Stimulated activated CD4-positive, alpha-beta T cell treated with anti-CD3 and anti-CD28 coated beads, TNF-alpha, amount 100 ng/mL, for 48 hours (primary cell): ENCODE results near the gene FRMPD3.

Experiments used
- DNase-seq, 3 donors: peaks; one replicate each; pipeline ENCODE4 v3.0.0-alpha.2; 2020; ENCODE audit warnings: low read depth in 3 of 3

The FRMPD3 gene

GRCh38 chrX:107480272-107480671, 30.8 kb downstream of the FRMPD3 start:
- no peak for DNase-seq

- no peak for DNase-seq
These were observed 32.6 kb downstream of the FRMPD3 start for GRCh38 chrX:107482046-107482445.

GRCh38 chrX:107484002-107484726, 34.7 kb downstream of the FRMPD3 start:
- no peak for DNase-seq

GRCh38 chrX:107485013-107485412, 35.6 kb downstream of the FRMPD3 start:
- DNase-seq: no peak

- no peak for DNase-seq
These were observed 43.7 kb downstream of the FRMPD3 start for GRCh38 chrX:107493141-107493540.

GRCh38 chrX:107496786-107497185, 47.3 kb downstream of the FRMPD3 start:
- DNase-seq: no peak
